Kidney (tissue), 22 donors: ENCODE results near the gene SMPDL3A. TPM values are rescaled to one million over a fixed set of nuclear protein-coding genes. Genes with fewer than 3 reads are reported as not detected.
"Not testable (repeated sequence)": the region's sequence is repeated elsewhere in the genome, so short reads cannot be mapped to it uniquely, and the experiment has no call there.

Experiments
- DNase-seq, 5 donors: peaks; one replicate each; pipeline ENCODE4 v3.0.0-alpha.2; 2013 to 2020
- FAIRE-seq: peaks from 2 replicates; lab custom pipeline; 2012; peaks lifted over from hg19 to GRCh38; lab: Jason Lieb, UNC
- H3K27ac ChIP-seq, 2 donors: one replicate each; pipeline ENCODE4 v1.7.0; 2013; ENCODE audit warnings: low read depth in 2 of 2, low read length in 2 of 2, inconsistent platforms in 1 of 2
- H3K27me3 ChIP-seq: one replicate; pipeline ENCODE4 v1.7.1; 2013; ENCODE audit warnings: low read length, inconsistent platforms; ENCODE audit not compliant: control insufficient read depth, insufficient read depth
- H3K36me3 ChIP-seq, 3 donors: one replicate each; pipeline versions ENCODE4 v1.7.0 to v1.7.1; 2013; ENCODE audit warnings: low read length in 3 of 3, control low read depth in 1 of 3, inconsistent platforms in 1 of 3; ENCODE audit not compliant: insufficient read depth in 3 of 3, control insufficient read depth in 2 of 3
- H3K4me1 ChIP-seq, 3 donors: one replicate each; pipeline versions ENCODE4 v1.7.0 to v1.7.1; 2013; ENCODE audit warnings: low read length in 3 of 3, inconsistent platforms in 1 of 3, low read depth in 1 of 3; ENCODE audit not compliant: control insufficient read depth in 2 of 3, insufficient read depth in 2 of 3
- H3K4me3 ChIP-seq, 3 donors: one replicate each; pipeline versions ENCODE4 v1.7.0 to v1.8.1; 2013; ENCODE audit warnings: low read length in 3 of 3, control low read depth in 1 of 3, inconsistent platforms in 1 of 3
- H3K9ac ChIP-seq, 3 donors: one replicate each; pipeline versions ENCODE4 v1.7.0 to v1.7.1; 2013; ENCODE audit warnings: low read length in 3 of 3, control low read depth in 1 of 3, inconsistent platforms in 1 of 3
- H3K9me3 ChIP-seq, 3 donors: one replicate each; pipeline versions ENCODE4 v1.7.0 to v1.7.1; 2013; ENCODE audit warnings: low read length in 3 of 3, control low read depth in 1 of 3, inconsistent platforms in 1 of 3; ENCODE audit not compliant: control insufficient read depth in 2 of 3, insufficient read depth in 1 of 3
- CTCF ChIP-seq: IDR thresholded peaks from 3 replicates; pipeline ENCODE4 v1.5.1; 2012; ENCODE audit warnings: mild to moderate bottlenecking, moderate library complexity, borderline replicate concordance; ENCODE audit not compliant: insufficient read depth; ENCODE audit errors: extremely low read depth
- intact Hi-C: fragments of 100-400 bp; cut with DNase I; formaldehyde crosslinking; loops from one replicate; pipeline ENCODE4 v1.11.1; 2022
- long read RNA-seq, 10 donors: library from polyadenylated mRNA in 1 of 10; unstranded in 1 of 10; transcript quantifications; one replicate each; pipeline ENCODE4 v2.0.0 and lab custom pipeline, GENCODE V29; 2021 to 2026
- polyA plus RNA-seq: library from polyadenylated mRNA; stranded (reverse); fragments of 350-450 nt; fragmentation: Illumina TruSeq; extraction: RNeasy Lipid Tissue Mini Kit (QIAGEN cat#74804); gene quantifications from one replicate; pipeline ENCODE4 v1.2.3, GENCODE V29; 2014; ENCODE audit warnings: low read depth, low replicate concordance; ENCODE audit not compliant: insufficient read depth
- total RNA-seq: library from RNA; stranded (reverse); fragmentation: NEBNext Ultra II Directional; extraction: Animal tissue kit (Norgen Biotek cat#: 25700); gene quantifications from one replicate; pipeline ENCODE4 v1.2.1, GENCODE V29; 2021
- donor health status: control.
- donor health status: control.
- donor health status: control.
- donor health status: control.
- donor health status: control.
- donor health status: DM: yes; HTN: yes; CAD: no.
- donor health status: Normal renal cell carcinoma (clear cell type).

Gene SMPDL3A, protein sequence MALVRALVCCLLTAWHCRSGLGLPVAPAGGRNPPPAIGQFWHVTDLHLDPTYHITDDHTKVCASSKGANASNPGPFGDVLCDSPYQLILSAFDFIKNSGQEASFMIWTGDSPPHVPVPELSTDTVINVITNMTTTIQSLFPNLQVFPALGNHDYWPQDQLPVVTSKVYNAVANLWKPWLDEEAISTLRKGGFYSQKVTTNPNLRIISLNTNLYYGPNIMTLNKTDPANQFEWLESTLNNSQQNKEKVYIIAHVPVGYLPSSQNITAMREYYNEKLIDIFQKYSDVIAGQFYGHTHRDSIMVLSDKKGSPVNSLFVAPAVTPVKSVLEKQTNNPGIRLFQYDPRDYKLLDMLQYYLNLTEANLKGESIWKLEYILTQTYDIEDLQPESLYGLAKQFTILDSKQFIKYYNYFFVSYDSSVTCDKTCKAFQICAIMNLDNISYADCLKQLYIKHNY
- total RNA-seq (10.7 TPM), polyA plus RNA-seq (14.1 TPM)
- long read RNA-seq, donor 1, partial matches to known transcripts: 9 of 10 reads
- long read RNA-seq, donor 1, other reads (novel, unspliced or antisense): 0 of 10 reads
- long read RNA-seq, donor 2, partial matches to known transcripts: 0 of 1 reads
- long read RNA-seq, donor 2, other reads (novel, unspliced or antisense): 0 of 1 reads
- long read RNA-seq, donor 3, partial matches to known transcripts: 23 of 26 reads
- long read RNA-seq, donor 3, other reads (novel, unspliced or antisense): 0 of 26 reads
- long read RNA-seq, donor 4, partial matches to known transcripts: 8 of 11 reads
- long read RNA-seq, donor 4, other reads (novel, unspliced or antisense): 0 of 11 reads
- long read RNA-seq, donor 5: 0 reads
- long read RNA-seq, donor 6, partial matches to known transcripts: 10 of 14 reads
- long read RNA-seq, donor 6, other reads (novel, unspliced or antisense): 0 of 14 reads
- long read RNA-seq, donor 7, partial matches to known transcripts: 0 of 4 reads
- long read RNA-seq, donor 7, other reads (novel, unspliced or antisense): 2 of 4 reads
- long read RNA-seq, donor 8: 0 reads
- long read RNA-seq, donor 9, partial matches to known transcripts: 0 of 2 reads
- long read RNA-seq, donor 9, other reads (novel, unspliced or antisense): 0 of 2 reads
- long read RNA-seq, donor 10, partial matches to known transcripts: 0 of 3 reads
- long read RNA-seq, donor 10, other reads (novel, unspliced or antisense): 0 of 3 reads

DNA sequence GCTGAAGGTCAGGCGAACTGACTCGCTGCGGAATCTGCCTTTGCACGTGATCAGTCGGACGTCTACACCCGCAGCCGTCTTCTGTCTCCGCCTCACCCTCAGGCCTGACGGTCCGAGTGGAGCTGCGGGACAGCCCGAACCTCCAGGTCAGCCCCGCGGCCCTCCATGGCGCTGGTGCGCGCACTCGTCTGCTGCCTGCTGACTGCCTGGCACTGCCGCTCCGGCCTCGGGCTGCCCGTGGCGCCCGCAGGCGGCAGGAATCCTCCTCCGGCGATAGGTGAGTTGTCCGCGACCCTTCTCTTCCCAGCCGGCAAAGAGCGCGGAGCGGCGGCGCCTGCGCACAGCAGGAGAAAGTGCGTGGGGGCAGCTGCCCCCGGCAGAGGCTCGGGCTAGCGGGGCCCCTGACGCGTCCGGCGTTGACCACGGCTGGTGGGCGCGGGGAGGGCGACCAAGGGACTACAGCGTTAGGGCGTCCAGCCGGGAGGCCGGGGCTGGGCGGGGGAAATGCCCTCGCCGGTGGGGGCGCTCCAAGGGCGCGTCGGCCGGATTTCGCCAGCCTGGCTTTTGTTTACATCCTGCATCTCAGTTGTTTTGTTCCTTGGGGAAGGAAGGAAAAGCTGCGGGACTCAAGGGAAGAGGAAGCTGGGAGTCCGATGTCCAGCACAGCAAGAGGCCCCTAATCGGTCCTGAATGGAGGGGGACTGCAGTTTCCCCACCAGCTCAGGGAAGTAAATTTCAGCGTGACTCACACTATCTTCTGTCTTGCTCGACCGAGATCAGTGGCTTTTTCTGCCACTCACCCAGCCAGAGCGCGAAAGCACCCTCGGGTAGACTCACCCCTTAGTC, at the start of gene SMPDL3A:
Gene SMPDL3A, plus strand, starts transcription at position 77 of the 846 bp plus-strand sequence. Its CDS starts 89 bp downstream, at position 166.
- Histone ChIP-seq H3K9ac (peak within 1 kb of the TSS; percentile 61 to 93 (median 90)), H3K27ac (peak within 1 kb of the TSS; percentile 92 to 93), H3K4me1 (peaks cover 5 to 19% (median 5%) of the 10 kb centered on the region in 3 donors), H3K27me3 (no peaks in the 10 kb centered on the region), H3K36me3 (no peaks in the 10 kb centered on the region), H3K4me3 (peak within 1 kb of the TSS; percentile 89 to 97 (median 91)), H3K9me3 (no peaks in the 10 kb centered on the region)
- TF ChIP-seq CTCF: peak; percentile 33
- intact Hi-C loops: no loop called here
- DNase-seq: peak; percentile 82 to 92 (median 89)
- FAIRE-seq: no peak

- Histone ChIP-seq H3K27ac (no peak overlapping the region), H3K9ac (no peak overlapping the region), H3K9me3 (no peaks in the 10 kb centered on the region), H3K4me3 (no peak overlapping the region), H3K36me3 (no peaks in the 10 kb centered on the region), H3K4me1 (no peaks in the 10 kb centered on the region), H3K27me3 (no peaks in the 10 kb centered on the region)
- intact Hi-C loops: no loop called here
- FAIRE-seq: no peak
- no peak for DNase-seq
- TF ChIP-seq CTCF: no peak
Observed at GRCh38 chr6:122740091-122740490, 49.0 kb upstream of the SMPDL3A start.

- intact Hi-C loops: no loop called here
- FAIRE-seq: no peak
- Histone ChIP-seq H3K27me3 (no peaks in the 10 kb centered on the region), H3K4me1 (no peaks in the 10 kb centered on the region), H3K27ac (no peak overlapping the region), H3K36me3 (no peaks in the 10 kb centered on the region), H3K9me3 (no peaks in the 10 kb centered on the region), H3K9ac (no peak overlapping the region), H3K4me3 (no peak overlapping the region)
- DNase-seq: no peak
- no peak for TF ChIP-seq CTCF
Observed at GRCh38 chr6:122740936-122741335, 48.1 kb upstream of the SMPDL3A start.

DNA sequence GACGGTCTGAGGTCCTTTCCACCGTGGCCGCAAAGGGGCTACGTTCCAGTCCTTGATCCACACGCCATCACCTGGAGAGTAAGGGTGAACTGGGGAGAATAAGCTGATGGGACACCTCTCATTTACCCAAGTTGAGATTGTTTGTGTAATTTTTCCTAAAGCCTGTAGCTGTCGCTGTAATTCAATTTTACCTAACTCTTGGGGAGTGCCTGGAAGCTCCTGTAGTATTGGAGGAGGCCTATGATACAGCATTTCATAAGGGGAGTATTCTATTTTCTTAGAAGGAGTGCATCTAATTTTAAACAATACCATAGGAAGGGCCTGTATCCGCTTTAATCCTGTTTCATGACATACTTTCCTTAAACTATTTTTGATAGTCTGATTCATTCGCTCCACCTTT, 44.8 kb upstream of the SMPDL3A start:
- H3K4me3 ChIP-seq, FAIRE-seq, H3K9ac ChIP-seq, H3K4me1 ChIP-seq, H3K9me3 ChIP-seq, intact Hi-C loops, H3K27me3 ChIP-seq, H3K36me3 ChIP-seq, H3K27ac ChIP-seq: not testable (repeated sequence)
- DNase-seq: peak in 1 of 5 donors; percentile 41

GRCh38 chr6:122744856-122745255, 44.2 kb upstream of the SMPDL3A start:
- H3K27ac ChIP-seq, H3K27me3 ChIP-seq, H3K36me3 ChIP-seq, H3K9ac ChIP-seq, H3K4me1 ChIP-seq, FAIRE-seq, DNase-seq, H3K9me3 ChIP-seq, intact Hi-C loops, H3K4me3 ChIP-seq: not testable (repeated sequence)
